H1 (cell line): Measurements from ENCODE around the gene MOB2. TPM values are rescaled to one million over a fixed set of nuclear protein-coding genes. Genes with fewer than 3 reads are reported as not detected.

Experiments
- CTCF ChIA-PET: fragments of 300-600 bp; sonication (Branson Sonifier 250); formaldehyde crosslinking; loops from one replicate; lab custom pipeline; 2021; ENCODE audit not compliant: partially characterized antibody; lab: Charles Lee
- POLR2A ChIA-PET: fragments of 300-600 bp; sonication (Branson Sonifier 250); formaldehyde crosslinking; loops from one replicate; lab custom pipeline; 2021; ENCODE audit warnings: inconsistent platforms; ENCODE audit not compliant: partially characterized antibody; lab: Charles Lee
- DNase-seq, 2 experiments: peaks; one replicate each; pipeline versions ENCODE4 v3.0.0 to v3.0.0-alpha.2; 2010 to 2022; ENCODE audit warnings: low spot score in 2 of 2, low read depth in 1 of 2, mixed read lengths in 1 of 2
- FAIRE-seq: peaks from 2 replicates; lab custom pipeline; 2011; peaks lifted over from hg19 to GRCh38; lab: Jason Lieb, UNC
- H2AFZ ChIP-seq: 2 replicates; pipeline ENCODE4 v1.8.1; 2012; ENCODE audit warnings: low read length, inconsistent platforms
- H2AK5ac ChIP-seq: 2 replicates; pipeline ENCODE4 v1.6.1; 2013; ENCODE audit warnings: low read depth, low read length
- H2BK120ac ChIP-seq: replicated peaks from 2 replicates; pipeline ENCODE3; 2013; ENCODE audit warnings: low read depth, low read length, inconsistent platforms
- H2BK12ac ChIP-seq: 2 replicates; pipeline ENCODE4 v1.6.1; 2013; ENCODE audit warnings: low read depth, low read length
- H2BK15ac ChIP-seq: 2 replicates; pipeline ENCODE4 v1.6.1; 2013; ENCODE audit warnings: low read length
- H2BK20ac ChIP-seq: 2 replicates; pipeline ENCODE4 v1.6.1; 2013; ENCODE audit warnings: low read length
- H2BK5ac ChIP-seq: 2 replicates; pipeline ENCODE4 v1.6.1; 2013; ENCODE audit warnings: low read depth, low read length
- H3K14ac ChIP-seq: 2 replicates; pipeline ENCODE4 v1.6.1; 2013; ENCODE audit warnings: inconsistent platforms; ENCODE audit not compliant: insufficient read length
- H3K18ac ChIP-seq: 2 replicates; pipeline ENCODE4 v1.6.1; 2013; ENCODE audit warnings: low read length; ENCODE audit errors: extremely low read depth
- H3K23ac ChIP-seq: 2 replicates; pipeline ENCODE4 v1.6.1; 2013; ENCODE audit warnings: inconsistent platforms; ENCODE audit not compliant: insufficient read length
- H3K23me2 ChIP-seq: 2 replicates; pipeline ENCODE4 v1.6.1; 2013; ENCODE audit warnings: low read depth, low read length
- H3K27ac ChIP-seq: 2 replicates; pipeline ENCODE4 v1.6.1; 2011; ENCODE audit warnings: low read depth, low read length, inconsistent platforms
- H3K27me3 ChIP-seq, 4 experiments: replicated peaks in 1 of 4; 1 replicate in 1 of 4; 2 replicates in 3 of 4; pipeline versions ENCODE4 v1.6.1 to v1.8.1; 2011 to 2013; ENCODE audit warnings: low read length in 3 of 4, mild to moderate bottlenecking in 3 of 4, inconsistent platforms in 2 of 4, mixed read lengths in 2 of 4, moderate library complexity in 1 of 4; ENCODE audit not compliant: control insufficient read depth in 3 of 4, insufficient read depth in 3 of 4; ENCODE audit errors: extremely low read depth in 1 of 4
- H3K36me3 ChIP-seq, 4 experiments: 2 replicates each; pipeline versions ENCODE4 v1.6.1 to v1.8.1; 2011 to 2013; ENCODE audit warnings: mild to moderate bottlenecking in 4 of 4, low read length in 3 of 4, moderate library complexity in 2 of 4, control low read depth in 1 of 4, inconsistent platforms in 1 of 4; ENCODE audit not compliant: insufficient read depth in 4 of 4, control insufficient read depth in 2 of 4
- H3K4ac ChIP-seq: replicated peaks from 2 replicates; pipeline ENCODE3; 2013; ENCODE audit warnings: low read length, low read depth, mixed read lengths, inconsistent platforms; ENCODE audit not compliant: insufficient read length
- H3K4me1 ChIP-seq, 4 experiments: replicated peaks in 1 of 4; 1 replicate in 1 of 4; 2 replicates in 3 of 4; pipeline versions ENCODE4 v1.6.1 to v1.8.1; 2011 to 2013; ENCODE audit warnings: low read length in 3 of 4, inconsistent platforms in 2 of 4, mixed read lengths in 1 of 4; ENCODE audit not compliant: insufficient read depth in 4 of 4, control insufficient read depth in 3 of 4
- H3K4me2 ChIP-seq, 2 experiments: 2 replicates each; pipeline versions ENCODE4 v1.6.1 to v1.8.1; 2011 to 2013; ENCODE audit warnings: low read depth in 2 of 2, low read length in 2 of 2, control low read depth in 1 of 2, inconsistent platforms in 1 of 2, mild to moderate bottlenecking in 1 of 2; ENCODE audit not compliant: insufficient read depth in 1 of 2
- H3K4me3 ChIP-seq, 4 experiments: fragments of 200-600, 300-600 bp in 1 of 4; sonication (generic), shearing (Covaris generic), sonication (Bioruptor Twin) in 1 of 4; 2 replicates each; pipeline versions ENCODE4 v1.5.1 to v1.8.1; 2011 to 2016; ENCODE audit warnings: low read length in 4 of 4, low read depth in 3 of 4, control low read depth in 2 of 4, inconsistent platforms in 2 of 4, mild to moderate bottlenecking in 2 of 4, mixed read lengths in 1 of 4, moderate library complexity in 1 of 4; ENCODE audit not compliant: insufficient read depth in 2 of 4; ENCODE audit errors: extremely low read depth in 1 of 4
- H3K56ac ChIP-seq: replicated peaks from 2 replicates; pipeline ENCODE3; 2013; ENCODE audit warnings: low read depth, mild to moderate bottlenecking, mixed read lengths, low read length, inconsistent platforms; ENCODE audit not compliant: insufficient read length
- H3K79me1 ChIP-seq: 2 replicates; pipeline ENCODE4 v1.6.1; 2013; ENCODE audit warnings: low read depth, low read length, control low read depth
- H3K79me2 ChIP-seq, 2 experiments: 2 replicates each; pipeline versions ENCODE4 v1.6.1 to v1.8.1; 2012 to 2013; ENCODE audit warnings: low read length in 2 of 2, mild to moderate bottlenecking in 2 of 2, inconsistent platforms in 1 of 2; ENCODE audit not compliant: insufficient read depth in 2 of 2, control insufficient read depth in 1 of 2
- H3K9ac ChIP-seq, 4 experiments: replicated peaks in 1 of 4; 1 replicate in 1 of 4; 2 replicates in 3 of 4; pipeline versions ENCODE4 v1.6.1 to v1.8.1; 2011 to 2013; ENCODE audit warnings: low read depth in 3 of 4, low read length in 3 of 4, control low read depth in 2 of 4, mild to moderate bottlenecking in 2 of 4, moderate library complexity in 2 of 4, inconsistent platforms in 1 of 4; ENCODE audit errors: extremely low read depth in 1 of 4
- H3K9me3 ChIP-seq, 2 experiments: 2 replicates each; pipeline versions ENCODE4 v1.6.1 to v1.8.1; 2012 to 2013; ENCODE audit warnings: mild to moderate bottlenecking in 2 of 2, moderate library complexity in 2 of 2, control low read depth in 1 of 2, inconsistent platforms in 1 of 2, low read depth in 1 of 2, low read length in 1 of 2, mixed read lengths in 1 of 2; ENCODE audit not compliant: insufficient read depth in 2 of 2
- H4K20me1 ChIP-seq, 2 experiments: replicated peaks in 1 of 2; 2 replicates each; pipeline versions ENCODE3 to v1.8.1; 2011 to 2013; ENCODE audit warnings: inconsistent platforms in 2 of 2, low read length in 2 of 2, mild to moderate bottlenecking in 1 of 2; ENCODE audit not compliant: insufficient read depth in 2 of 2, control insufficient read depth in 1 of 2
- H4K5ac ChIP-seq: 2 replicates; pipeline ENCODE4 v1.6.1; 2013; ENCODE audit warnings: low read length, low read depth, mixed read lengths, inconsistent platforms; ENCODE audit not compliant: insufficient read length
- H4K8ac ChIP-seq: 2 replicates; pipeline ENCODE4 v1.8.0; 2013; ENCODE audit warnings: mild to moderate bottlenecking, moderate library complexity, low read length, inconsistent platforms; ENCODE audit not compliant: insufficient read depth; ENCODE audit errors: extremely low read depth
- H4K91ac ChIP-seq: replicated peaks from 2 replicates; pipeline ENCODE3; 2013; ENCODE audit warnings: low read length, mixed read lengths, inconsistent platforms; ENCODE audit not compliant: insufficient read length
- EGR1 ChIP-seq: IDR thresholded peaks from 2 replicates; pipeline ENCODE4 v1.6.1; 2011; ENCODE audit warnings: low read depth, low read length, borderline replicate concordance
- EZH2 ChIP-seq: fragments of 200-600 bp; sonication (generic); IDR thresholded peaks from 2 replicates; pipeline ENCODE4 v1.7.1; 2012; ENCODE audit warnings: low read depth, mild to moderate bottlenecking, moderate library complexity, low read length, inconsistent platforms; ENCODE audit not compliant: severe bottlenecking
- FOSL1 ChIP-seq: IDR thresholded peaks from 2 replicates; pipeline ENCODE4 v1.6.1; 2011; ENCODE audit warnings: mild to moderate bottlenecking, low read depth, low read length, moderate library complexity; ENCODE audit not compliant: insufficient read depth
- GTF2F1 ChIP-seq: IDR thresholded peaks from 2 replicates; pipeline ENCODE4 v1.6.1; 2012; ENCODE audit warnings: low read depth, low read length, improper control_type of control experiment, borderline replicate concordance
- KDM4A ChIP-seq: IDR thresholded peaks from one replicate; pipeline ENCODE4 v1.7.1; 2012; ENCODE audit warnings: low read depth, mild to moderate bottlenecking, moderate library complexity, low read length, inconsistent platforms; ENCODE audit not compliant: severe bottlenecking
- PHF8 ChIP-seq: fragments of 200-600 bp; sonication (generic); conservative IDR thresholded peaks from 2 replicates; pipeline ENCODE4 v1.7.1; 2012; ENCODE audit warnings: low read depth, mild to moderate bottlenecking, inconsistent platforms, low read length, moderate library complexity
- SAP30 ChIP-seq: fragments of 300-600 bp; sonication (generic); IDR thresholded peaks from 2 replicates; pipeline ENCODE4 v1.7.1; 2012; ENCODE audit warnings: low read length, moderate library complexity, mild to moderate bottlenecking, inconsistent platforms; ENCODE audit not compliant: insufficient read depth, insufficient replicate concordance
- SIRT6 ChIP-seq: IDR thresholded peaks from one replicate; pipeline ENCODE4 v1.7.1; 2012; ENCODE audit warnings: low read length, inconsistent platforms
- SIX5 ChIP-seq: IDR thresholded peaks from 2 replicates; pipeline ENCODE4 v1.6.1; 2011; ENCODE audit warnings: mild to moderate bottlenecking, low read depth, low read length
- SP2 ChIP-seq: IDR thresholded peaks from 2 replicates; pipeline ENCODE4 v1.6.1; 2012; ENCODE audit warnings: mild to moderate bottlenecking, low read length, inconsistent platforms
- SUZ12 ChIP-seq: fragments of 200-600 bp; sonication (generic); IDR thresholded peaks from 2 replicates; pipeline ENCODE4 v1.6.1; 2012; ENCODE audit warnings: mild to moderate bottlenecking, inconsistent platforms, low read length, moderate library complexity, mixed read lengths
- USF2 ChIP-seq: IDR thresholded peaks from 2 replicates; pipeline ENCODE4 v1.6.1; 2011; ENCODE audit warnings: low read length, improper control_type of control experiment
- WGBS, 2 experiments: shearing (Covaris generic) in 1 of 2; methylation state at CpG; one replicate each; pipeline versions ENCODE4 v1.1.6 to v1.1.7; 2013 to 2015; ENCODE audit warnings: low lambda C conversion rate in 2 of 2, mixed read lengths in 2 of 2, inconsistent platforms in 1 of 2, low coverage in 1 of 2, missing lambda C conversion rate in 1 of 2; ENCODE audit not compliant: insufficient replicate concordance in 2 of 2, insufficient coverage in 1 of 2, insufficient read length in 1 of 2; ENCODE audit errors: extremely low coverage in 1 of 2, missing lambda C conversion rate in 1 of 2; 5-methylcytosine and 5-hydroxymethylcytosine counted together
- polyA plus RNA-seq, 7 experiments: library from polyadenylated mRNA; depleted of rRNA in 3 of 7; stranded (reverse) in 5 of 7; unstranded in 2 of 7; fragments of >200 nt in 5 of 7; fragments of 200-250 nt in 2 of 7; gene quantifications; 1 replicate in 5 of 7; 2 replicates in 1 of 7; 4 replicates in 1 of 7; pipeline versions ENCODE4 v1.2.1 to v1.2.3, GENCODE V29; 2011 to 2013; ENCODE audit warnings: missing spikeins in 2 of 7, mixed read lengths in 2 of 7
- total RNA-seq: library from RNA; stranded (reverse); fragmentation: NEBNext Ultra II Directional; extraction: Animal tissue kit (Norgen Biotek cat#: 25700); gene quantifications from 2 replicates; pipeline ENCODE4 v1.2.1, GENCODE V29; 2021

The MOB2 gene
- total and polyA plus RNA-seq, 2 of the 8 experiments (the other 6 are each of a cell fraction or from before 2014, with no cell fraction given), result 18.6 to 28.2 TPM

GRCh38 chr11:1534682-1535081 is 48.1 kb upstream of the MOB2 start:
- H3K14ac ChIP-seq, result no peak overlapping the region
- H2BK15ac ChIP-seq, result no peak overlapping the region
- no peak overlapping the region for H3K27ac ChIP-seq
- no peaks in the 10 kb centered on the region for H3K9me3 ChIP-seq
- H3K79me2 ChIP-seq, result peaks cover 0 to 52% of the 10 kb centered on the region in 2 experiments; a peak in 1 of 4 replicates
- no peak overlapping the region for H2BK120ac ChIP-seq
- H4K8ac ChIP-seq, result peak overlapping the region; percentile 57; the same call in 1 of the 2 replicates
- H3K23ac ChIP-seq, result no peak overlapping the region
- no peak overlapping the region for H2BK20ac ChIP-seq
- no peaks in the 10 kb centered on the region for H3K36me3 ChIP-seq
- H3K4me3 ChIP-seq, result no peak overlapping the region
- H2BK5ac ChIP-seq, result no peak overlapping the region
- DNase-seq (no peak), FAIRE-seq (no peak)
- no peaks in the 10 kb centered on the region; a peak in 1 of 7 replicates for H3K4me1 ChIP-seq
- H2AK5ac ChIP-seq, result no peak overlapping the region
- no peak overlapping the region for H3K4me2 ChIP-seq
- H3K18ac ChIP-seq, result no peak overlapping the region
- no peaks in the 10 kb centered on the region for H3K23me2 ChIP-seq
- H2AFZ ChIP-seq, result no peak overlapping the region
- POLR2A ChIA-PET, result no interaction called here
- peaks cover 24% of the 10 kb centered on the region for H3K79me1 ChIP-seq
- H4K91ac ChIP-seq, result no peak overlapping the region
- CTCF ChIA-PET, result interaction anchor here (1.1 to 2.6 kb wide), 3 partner anchors 8 to 100 kb away, joined by 3 to 12 read pairs (median 4); no protein-coding TSS in a partner anchor
- H3K56ac ChIP-seq, result no peak overlapping the region
- H4K5ac ChIP-seq, result no peak overlapping the region
- H3K4ac ChIP-seq, result no peak overlapping the region
- WGBS, 2 experiments, result 95% methylated on average over 14 of the region's 14 CpGs; no CpG with 5 or more reads in 1 of the 2 experiments
- peaks cover 0 to 9% of the 10 kb centered on the region in 2 experiments for H4K20me1 ChIP-seq
- peaks cover 0 to 9% (median 5%) of the 10 kb centered on the region in 4 experiments; a peak in 5 of 7 replicates for H3K27me3 ChIP-seq
- peak overlapping the region in 1 of 4 experiments; percentile 11; a peak in 1 of 7 replicates for H3K9ac ChIP-seq
- no peak overlapping the region for H2BK12ac ChIP-seq
- TF ChIP-seq USF2, result no peak
- no peak for TF ChIP-seq KDM4A
- no peak for TF ChIP-seq GTF2F1
- TF ChIP-seq SIRT6, result no peak
- no peak for TF ChIP-seq FOSL1
- no peak for TF ChIP-seq SUZ12
- TF ChIP-seq SP2, result no peak
- TF ChIP-seq SIX5, result no peak
- TF ChIP-seq EZH2, result no peak
- TF ChIP-seq PHF8, result no peak
- TF ChIP-seq EGR1, result no peak
- TF ChIP-seq SAP30, result no peak
